Psoas muscle (tissue), 8 donors: ENCODE data around the gene CNGA2. TPM values are rescaled to one million over a fixed set of nuclear protein-coding genes. Genes with fewer than 3 reads are reported as not detected.

ENCODE experiments used
- ATAC-seq, 4 donors: fragments of 200-7000 bp; cut with Tn5 transposase; one replicate each; pipeline ENCODE4 v1.9.1; 2020; ENCODE audit warnings: moderate library complexity in 3 of 4, mild to moderate bottlenecking in 2 of 4
- DNase-seq, 2 donors: peaks; one replicate each; pipeline ENCODE4 v3.0.0-alpha.2; 2020
- H3K27ac ChIP-seq: fragments of 200-600 bp; one replicate; pipeline ENCODE4 v1.8.0; 2022
- H3K27me3 ChIP-seq, 3 donors: fragments of 200-600 bp in 1 of 3; one replicate each; pipeline versions ENCODE4 v1.6.1 to v1.8.0; 2013 to 2022; ENCODE audit warnings: low read length in 2 of 3, mild to moderate bottlenecking in 2 of 3, moderate library complexity in 1 of 3; ENCODE audit not compliant: insufficient read depth in 3 of 3
- H3K36me3 ChIP-seq, 2 donors: fragments of 200-600 bp in 1 of 2; one replicate each; pipeline versions ENCODE4 v1.6.1 to v1.8.0; 2013 to 2022; ENCODE audit warnings: low read depth in 1 of 2, mild to moderate bottlenecking in 1 of 2, moderate library complexity in 1 of 2; ENCODE audit not compliant: insufficient read depth in 1 of 2
- H3K4me1 ChIP-seq: fragments of 200-600 bp; one replicate; pipeline ENCODE4 v1.8.0; 2022
- H3K4me3 ChIP-seq: fragments of 200-600 bp; one replicate; pipeline ENCODE4 v1.8.0; 2022; ENCODE audit warnings: mild to moderate bottlenecking
- H3K9me3 ChIP-seq: fragments of 200-600 bp; one replicate; pipeline ENCODE4 v1.8.0; 2022
- CTCF ChIP-seq: fragments of 200-600 bp; IDR thresholded peaks from one replicate; pipeline ENCODE4 v1.8.0; 2022; ENCODE audit warnings: antibody characterized with exemption
- WGBS, 3 donors: extraction: QIAGEN DNeasy Blood & Tissue Kit; methylation state at CpG; one replicate each; pipeline versions ENCODE4 v1.1.6 to v1.1.7; 2013; 5-methylcytosine and 5-hydroxymethylcytosine counted together
- intact Hi-C, 2 donors: fragments of 100-400 bp; cut with DNase I; formaldehyde crosslinking; loops; one replicate each; pipeline versions ENCODE4 v1.11.0 to v1.14.2; 2022
- polyA plus RNA-seq, 3 donors: library from polyadenylated mRNA; stranded (reverse); fragments of 200-250 nt; gene quantifications; one replicate each; pipeline ENCODE4 v1.2.3, GENCODE V29; 2013
- total RNA-seq, 4 donors: library from RNA; stranded (reverse); fragmentation: NEBNext Ultra II Directional in 2 of 4; extraction: Animal tissue kit (Norgen Biotek cat#: 25700) in 2 of 4; gene quantifications; one replicate each; pipeline versions ENCODE4 v1.2.1 to v1.2.4, GENCODE V29; 2021 to 2023
- donor health status: healthy with polysubstance abuse.
- donor health status: DM: no; HTN: no; CAD: no; lungs with moderate emphysema.
- donor health status: Bipolar disorder and iron deficiency.
- donor health status: healthy.
- donor health status: DM: yes; HTN: yes; CAD: no.
- donor health status: DM: no; HTN: no; CAD: no.
- donor health status: DM: no; HTN: no; CAD: no.
- donor health status: DM: yes; HTN: yes; CAD: no.

Gene CNGA2
- total and polyA plus RNA-seq, 7 donors = not detected

GRCh38 chrX:151776181-151776731 lies 41.7 kb downstream of the CNGA2 start:
- intact Hi-C loops = no loop called here
- peaks cover 0 to 8% (median 0%) of the 10 kb centered on the region in 3 donors for H3K27me3 ChIP-seq

GRCh38 chrX:151776936-151777335 lies 42.4 kb downstream of the CNGA2 start:
- Histone ChIP-seq H3K27ac (no peak overlapping the region), H3K27me3 (peaks cover 0 to 8% (median 0%) of the 10 kb centered on the region in 3 donors), H3K9me3 (no peaks in the 10 kb centered on the region), H3K4me3 (no peak overlapping the region), H3K36me3 (no peaks in the 10 kb centered on the region), H3K4me1 (no peaks in the 10 kb centered on the region)
- 67 to 78% (median 76%) methylated on average over 5 of the region's 5 CpGs for WGBS, 3 donors
- no peak for DNase-seq
- ATAC-seq = no peak
- TF ChIP-seq CTCF = no peak
- intact Hi-C loops = no loop called here

More at GRCh38 chrX:151776181-151776731, 41.7 kb downstream of the CNGA2 start:
- Histone ChIP-seq H3K4me1 (no peaks in the 10 kb centered on the region), H3K9me3 (no peaks in the 10 kb centered on the region), H3K36me3 (no peaks in the 10 kb centered on the region), H3K4me3 (no peak overlapping the region), H3K27ac (no peak overlapping the region)
- WGBS, 3 donors = 33 to 40% (median 38%) methylated on average over 11 to 13 of the region's 13 CpGs
- no peak for TF ChIP-seq CTCF
- ATAC-seq = peak in 1 of 4 donors; percentile 22
- DNase-seq = no peak

GRCh38 chrX:151779258-151779657 lies 44.7 kb downstream of the CNGA2 start:
- intact Hi-C loops = no loop called here
- WGBS, 3 donors = 76 to 81% (median 80%) methylated on average over 4 of the region's 4 CpGs
- Histone ChIP-seq H3K9me3 (no peaks in the 10 kb centered on the region), H3K27me3 (peaks cover 0 to 8% (median 0%) of the 10 kb centered on the region in 3 donors), H3K4me3 (no peak overlapping the region), H3K4me1 (no peaks in the 10 kb centered on the region), H3K27ac (no peak overlapping the region), H3K36me3 (no peaks in the 10 kb centered on the region)
- no peak for ATAC-seq
- TF ChIP-seq CTCF = no peak
- no peak for DNase-seq

DNA sequence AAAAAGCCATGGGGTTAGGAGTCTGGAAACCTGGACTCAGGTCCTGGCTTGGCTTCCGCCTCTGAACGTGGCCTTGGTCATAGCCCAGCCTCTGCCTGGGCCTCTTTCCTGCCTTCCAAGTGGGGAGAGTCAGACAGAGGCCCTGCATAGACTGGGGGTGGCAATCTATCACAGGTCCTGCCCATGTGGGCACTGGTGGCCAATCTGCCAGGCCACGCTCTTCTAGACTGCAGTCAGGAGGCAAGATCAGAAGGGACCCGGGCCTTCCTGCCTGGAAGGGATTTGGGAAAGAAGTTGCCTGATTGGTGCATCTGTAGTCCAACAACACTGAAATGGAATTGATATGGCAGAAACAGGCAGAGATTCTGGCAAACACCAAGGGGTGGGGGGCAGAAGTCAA lies 46.1 kb downstream of the CNGA2 start:
- intact Hi-C loops = no loop called here
- TF ChIP-seq CTCF = no peak
- no peak for ATAC-seq

More for the DNA sequence above, 46.1 kb downstream of the CNGA2 start:
- no peak for DNase-seq
- Histone ChIP-seq H3K36me3 (no peaks in the 10 kb centered on the region), H3K27ac (no peak overlapping the region), H3K4me3 (no peak overlapping the region), H3K9me3 (no peaks in the 10 kb centered on the region), H3K4me1 (no peaks in the 10 kb centered on the region), H3K27me3 (peaks cover 0 to 3% (median 0%) of the 10 kb centered on the region in 3 donors)
- 70 to 88% (median 73%) methylated on average over 3 to 4 of the region's 4 CpGs for WGBS, 3 donors
